ENCODE data around the gene VPS37B.

VPS37B gene

DNA sequence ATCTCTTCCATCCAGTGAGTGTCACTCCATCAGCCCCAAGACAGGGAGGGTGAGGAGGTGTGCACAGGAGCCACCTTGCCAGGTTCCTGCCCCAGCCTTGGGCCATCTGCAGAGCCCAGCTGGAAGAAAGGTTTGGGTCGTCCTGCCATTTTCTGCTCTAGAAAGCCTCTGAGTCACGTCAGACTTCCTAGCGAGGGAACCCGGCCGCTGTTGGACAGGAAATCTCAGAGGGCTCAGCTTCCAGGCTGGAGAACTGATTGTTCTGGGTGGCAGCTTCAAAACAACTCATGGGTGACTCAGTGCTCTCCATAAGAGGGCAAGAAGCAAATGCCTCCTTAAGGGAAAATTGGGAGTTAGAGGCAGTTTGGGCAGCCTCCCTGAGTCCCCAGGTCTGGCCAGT is 44.1 kb downstream of the VPS37B start:
- Mint-ChIP-seq H3K4me1 (ENCODE audit: low read depth) (no peaks in the 10 kb centered on the region), H3K36me3 (ENCODE audit: low read depth) (no peaks in the 10 kb centered on the region), H3K4me3 (no peak overlapping the region), H3K27ac (no peak overlapping the region), H3K27me3 (no peaks in the 10 kb centered on the region), H3K9me3 (no peaks in the 10 kb centered on the region)
- intact Hi-C loops (cut with micrococcal nuclease), result no loop called here

DNA sequence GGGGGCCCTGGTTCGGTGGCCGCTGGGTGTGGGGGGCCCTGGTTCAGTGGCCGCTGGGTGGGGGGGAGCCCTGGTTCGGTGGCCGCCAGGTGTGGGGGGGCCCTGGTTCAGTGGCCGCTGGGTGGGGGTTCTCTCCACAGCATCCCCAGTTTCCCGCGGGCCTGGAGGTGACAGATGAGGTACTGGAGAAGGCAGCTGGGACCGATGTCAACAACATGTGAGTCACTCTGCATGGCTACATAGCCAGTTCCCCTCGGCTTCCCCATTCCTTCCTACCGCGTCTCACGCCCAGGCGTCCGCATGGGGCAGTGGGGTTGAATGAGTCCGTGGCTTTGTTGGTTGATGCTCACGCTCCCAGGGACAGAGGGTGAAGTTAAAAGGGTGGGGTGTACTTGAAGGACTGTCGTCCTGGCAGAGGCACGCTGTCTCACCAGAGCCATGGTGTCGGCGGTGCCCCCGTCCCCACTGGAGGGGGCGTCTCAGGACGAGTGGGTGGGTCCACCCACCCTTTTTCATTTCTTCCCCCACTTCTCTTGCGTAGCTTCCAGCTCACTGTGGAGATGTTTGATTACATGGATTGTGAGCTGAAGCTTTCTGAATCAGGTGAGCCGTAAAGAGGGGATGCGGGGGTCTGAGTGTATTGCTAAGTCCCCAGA is 45.1 kb downstream of the VPS37B start:
- no peaks in the 10 kb centered on the region for H3K36me3 Mint-ChIP-seq (ENCODE audit: low read depth)
- no peaks in the 10 kb centered on the region for H3K27me3 Mint-ChIP-seq
- H3K4me1 Mint-ChIP-seq (ENCODE audit: low read depth), result no peaks in the 10 kb centered on the region
- intact Hi-C loops (cut with micrococcal nuclease), result no loop called here
- H3K27ac Mint-ChIP-seq, result no peak overlapping the region
- no peak overlapping the region for H3K4me3 Mint-ChIP-seq
- H3K9me3 Mint-ChIP-seq, result no peaks in the 10 kb centered on the region

- Mint-ChIP-seq H3K9me3 (no peaks in the 10 kb centered on the region), H3K36me3 (ENCODE audit: low read depth) (no peaks in the 10 kb centered on the region), H3K4me3 (no peak overlapping the region), H3K27me3 (no peaks in the 10 kb centered on the region), H3K27ac (no peak overlapping the region), H3K4me1 (ENCODE audit: low read depth) (no peaks in the 10 kb centered on the region)
- intact Hi-C loops (cut with micrococcal nuclease), result no loop called here
Measured at GRCh38 chr12:122850048-122850445, 45.9 kb downstream of the VPS37B start.

DNA sequence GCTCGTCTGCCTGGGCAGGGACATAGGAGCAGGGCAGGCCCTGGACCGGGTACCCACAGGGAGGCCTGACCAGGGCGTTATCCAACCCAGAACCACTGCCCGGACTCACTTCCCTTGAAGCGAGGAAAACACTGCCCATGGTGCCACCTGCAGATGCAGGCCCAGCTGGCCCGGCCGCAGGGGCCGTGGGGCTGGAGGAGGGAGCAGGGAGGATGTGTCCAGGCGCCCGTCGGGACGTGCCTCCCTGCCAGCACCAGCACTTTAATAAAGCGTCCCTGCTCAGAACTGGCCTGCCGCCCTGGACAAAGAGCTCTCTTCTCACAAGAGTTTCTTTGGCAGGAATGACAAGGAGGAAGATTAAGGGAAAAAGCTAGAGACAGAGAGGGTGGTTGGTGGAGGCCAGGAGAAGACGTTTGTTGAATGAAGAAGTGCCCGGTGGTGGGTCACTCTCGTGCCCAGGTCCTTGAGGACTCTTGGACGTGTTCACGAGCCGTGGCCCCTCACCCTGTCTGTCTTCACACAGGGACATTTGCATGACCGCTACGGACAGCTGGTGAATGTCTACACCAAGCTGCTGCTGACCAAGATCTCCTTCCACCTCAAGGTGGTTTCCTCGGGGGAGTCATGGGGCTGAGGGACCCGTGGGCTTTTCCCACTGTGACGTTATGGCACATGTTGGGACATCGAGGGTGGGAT is 46.4 kb downstream of the VPS37B start:
- intact Hi-C loops (cut with micrococcal nuclease), result no loop called here
- no peaks in the 10 kb centered on the region for H3K9me3 Mint-ChIP-seq
- H3K27me3 Mint-ChIP-seq, result no peaks in the 10 kb centered on the region
- no peaks in the 10 kb centered on the region for H3K36me3 Mint-ChIP-seq (ENCODE audit: low read depth)
- no peak overlapping the region for H3K4me3 Mint-ChIP-seq
- H3K27ac Mint-ChIP-seq, result no peak overlapping the region
- no peaks in the 10 kb centered on the region for H3K4me1 Mint-ChIP-seq (ENCODE audit: low read depth)

DNA sequence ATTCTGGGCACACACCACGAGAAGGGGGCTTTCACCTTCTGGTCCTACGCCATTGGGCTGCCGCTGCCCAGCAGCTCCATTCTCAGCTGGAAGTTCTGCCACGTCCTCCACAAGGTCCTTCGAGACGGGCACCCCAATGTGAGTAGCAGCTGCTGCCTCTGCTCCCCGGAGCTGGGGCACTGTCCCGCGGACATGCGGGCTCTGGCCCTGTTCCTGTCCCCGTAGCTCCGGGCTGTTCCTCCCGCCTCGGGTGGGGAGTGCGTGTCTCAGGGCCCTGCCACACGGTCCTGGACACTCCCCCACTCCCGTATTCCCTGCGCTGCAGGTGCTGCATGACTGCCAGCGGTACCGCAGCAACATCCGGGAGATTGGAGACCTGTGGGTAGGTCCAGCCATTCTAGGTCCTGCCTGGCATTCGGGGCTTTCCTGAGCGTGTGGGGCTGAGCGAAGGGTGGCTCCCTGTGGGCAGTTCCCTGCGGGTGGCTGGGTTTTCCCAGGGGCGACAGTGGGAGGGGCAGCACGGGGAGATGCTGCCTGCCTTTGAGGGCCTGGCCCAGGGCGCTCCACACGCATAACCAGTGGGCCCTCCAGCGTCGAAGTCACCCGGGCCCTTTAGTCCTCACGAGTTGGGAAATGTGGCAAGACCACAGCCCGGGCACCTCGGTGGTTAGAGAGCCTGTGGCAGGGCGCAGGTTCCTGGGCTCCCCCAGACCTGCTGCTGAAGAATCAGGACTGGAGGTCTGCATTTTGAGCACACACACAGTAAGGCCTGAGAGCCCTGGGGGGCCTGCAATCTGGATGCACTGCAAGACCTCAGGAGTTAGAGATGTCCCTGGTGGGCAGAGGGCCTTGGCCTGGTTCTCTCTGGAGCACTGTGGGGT is 47.2 kb downstream of the VPS37B start:
- intact Hi-C loops (cut with micrococcal nuclease), result no loop called here
- Mint-ChIP-seq H3K27ac (no peak overlapping the region), H3K4me1 (ENCODE audit: low read depth) (no peaks in the 10 kb centered on the region), H3K9me3 (no peaks in the 10 kb centered on the region), H3K27me3 (no peaks in the 10 kb centered on the region), H3K36me3 (ENCODE audit: low read depth) (no peaks in the 10 kb centered on the region), H3K4me3 (no peak overlapping the region)

- H3K36me3 Mint-ChIP-seq (ENCODE audit: low read depth), result no peaks in the 10 kb centered on the region
- H3K27me3 Mint-ChIP-seq, result no peaks in the 10 kb centered on the region
- no peak overlapping the region for H3K4me3 Mint-ChIP-seq
- H3K9me3 Mint-ChIP-seq, result no peaks in the 10 kb centered on the region
- no peaks in the 10 kb centered on the region for H3K4me1 Mint-ChIP-seq (ENCODE audit: low read depth)
- H3K27ac Mint-ChIP-seq, result no peak overlapping the region
- intact Hi-C loops (cut with micrococcal nuclease), result no loop called here
Measured at GRCh38 chr12:122847921-122848421, 48.0 kb downstream of the VPS37B start.

GRCh38 chr12:122847516-122847836 is 48.4 kb downstream of the VPS37B start:
- no peaks in the 10 kb centered on the region for H3K4me1 Mint-ChIP-seq (ENCODE audit: low read depth)
- no peaks in the 10 kb centered on the region for H3K36me3 Mint-ChIP-seq (ENCODE audit: low read depth)
- no peak overlapping the region for H3K27ac Mint-ChIP-seq
- no peaks in the 10 kb centered on the region for H3K27me3 Mint-ChIP-seq
- H3K4me3 Mint-ChIP-seq, result no peak overlapping the region
- no peaks in the 10 kb centered on the region for H3K9me3 Mint-ChIP-seq
- intact Hi-C loops (cut with micrococcal nuclease), result no loop called here

DNA sequence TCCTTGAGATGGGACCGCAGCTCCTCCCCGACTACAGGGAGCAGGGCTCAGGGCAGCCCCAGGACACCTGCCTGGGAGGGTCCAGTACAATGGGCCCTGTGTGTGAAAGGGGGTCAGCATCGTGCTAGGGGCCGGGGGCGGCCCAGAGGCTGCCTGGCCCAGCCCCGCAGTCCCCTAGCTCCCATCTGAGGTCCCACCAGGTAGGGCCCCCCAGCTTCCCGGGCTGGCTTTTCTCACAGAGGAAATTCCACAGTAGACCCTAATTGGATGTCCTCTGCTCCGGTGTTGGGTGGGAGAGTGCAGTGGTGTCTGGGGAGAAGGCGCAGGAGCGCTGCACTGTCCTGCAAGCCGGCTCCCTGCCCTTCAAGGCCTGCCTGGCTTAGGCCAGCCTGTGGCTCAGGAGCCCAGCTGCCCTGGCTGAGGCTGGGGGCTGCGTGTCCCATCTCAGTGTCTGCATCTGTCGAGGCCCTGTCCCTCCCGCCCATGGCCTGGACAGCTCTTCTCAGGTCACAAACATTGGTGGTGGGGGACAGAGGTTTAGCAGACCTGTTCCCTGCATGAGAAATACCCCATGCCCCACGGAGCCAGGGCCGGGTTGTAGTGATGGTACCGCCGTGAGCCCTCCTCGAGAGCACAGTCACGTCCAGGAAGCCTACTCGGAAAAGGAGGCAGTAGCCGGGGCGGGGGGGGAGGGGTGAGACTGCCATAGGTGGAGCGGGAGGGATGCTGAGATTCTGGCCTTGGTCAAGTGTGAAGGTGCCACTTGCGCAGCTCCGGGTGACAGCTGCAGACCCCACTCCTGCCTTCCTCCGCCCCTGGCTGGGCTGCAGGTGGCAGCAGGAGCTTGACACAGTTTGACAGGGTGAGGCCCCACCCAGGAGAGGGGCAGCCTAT is 49.1 kb downstream of the VPS37B start:
- intact Hi-C loops (cut with micrococcal nuclease), result no loop called here
- H3K4me3 Mint-ChIP-seq, result no peak overlapping the region
- H3K27me3 Mint-ChIP-seq, result no peaks in the 10 kb centered on the region
- H3K9me3 Mint-ChIP-seq, result no peaks in the 10 kb centered on the region
- H3K4me1 Mint-ChIP-seq (ENCODE audit: low read depth), result no peaks in the 10 kb centered on the region
- H3K36me3 Mint-ChIP-seq (ENCODE audit: low read depth), result no peaks in the 10 kb centered on the region
- no peak overlapping the region for H3K27ac Mint-ChIP-seq

DNA sequence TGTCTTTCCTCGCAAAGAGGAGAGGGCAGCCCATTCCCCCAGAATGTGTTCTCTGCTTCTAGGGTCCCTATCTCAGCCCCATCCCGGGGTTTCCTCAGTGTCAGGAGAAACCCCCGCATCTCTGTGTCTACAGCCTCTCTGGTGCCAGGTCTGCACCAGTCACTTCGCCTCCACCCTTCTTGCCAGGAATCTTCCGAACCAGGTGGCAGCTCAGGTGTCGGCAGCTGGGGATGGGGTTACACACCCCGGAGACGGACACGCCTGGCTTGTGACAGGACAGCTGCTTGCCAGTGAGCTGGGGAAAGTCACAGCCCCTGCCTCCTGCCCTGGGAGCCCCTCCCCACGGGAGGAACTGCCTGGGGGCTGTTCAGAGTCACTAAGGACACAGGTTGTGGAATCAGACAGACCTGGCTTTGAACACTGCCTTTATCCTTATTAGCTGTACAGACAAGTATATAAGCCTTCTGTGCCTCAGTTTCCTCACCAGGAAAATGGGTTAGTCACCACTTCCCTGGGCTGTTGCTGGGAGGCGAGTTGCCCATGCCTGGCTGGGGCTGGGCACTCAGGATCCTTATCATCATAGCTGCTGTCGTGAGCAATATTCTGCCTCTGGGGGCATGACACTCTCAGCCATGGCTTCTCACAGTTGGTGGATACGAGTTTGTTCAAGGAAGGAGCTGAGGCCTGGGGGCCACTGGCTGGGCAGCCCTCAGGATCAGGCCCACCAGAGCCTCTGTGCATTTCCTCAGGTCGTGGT is 49.9 kb downstream of the VPS37B start:
- Mint-ChIP-seq H3K4me3 (no peak overlapping the region), H3K27me3 (no peaks in the 10 kb centered on the region), H3K27ac (no peak overlapping the region), H3K36me3 (ENCODE audit: low read depth) (no peaks in the 10 kb centered on the region), H3K9me3 (no peaks in the 10 kb centered on the region), H3K4me1 (ENCODE audit: low read depth) (no peaks in the 10 kb centered on the region)
- intact Hi-C loops (cut with micrococcal nuclease), result no loop called here

DNA sequence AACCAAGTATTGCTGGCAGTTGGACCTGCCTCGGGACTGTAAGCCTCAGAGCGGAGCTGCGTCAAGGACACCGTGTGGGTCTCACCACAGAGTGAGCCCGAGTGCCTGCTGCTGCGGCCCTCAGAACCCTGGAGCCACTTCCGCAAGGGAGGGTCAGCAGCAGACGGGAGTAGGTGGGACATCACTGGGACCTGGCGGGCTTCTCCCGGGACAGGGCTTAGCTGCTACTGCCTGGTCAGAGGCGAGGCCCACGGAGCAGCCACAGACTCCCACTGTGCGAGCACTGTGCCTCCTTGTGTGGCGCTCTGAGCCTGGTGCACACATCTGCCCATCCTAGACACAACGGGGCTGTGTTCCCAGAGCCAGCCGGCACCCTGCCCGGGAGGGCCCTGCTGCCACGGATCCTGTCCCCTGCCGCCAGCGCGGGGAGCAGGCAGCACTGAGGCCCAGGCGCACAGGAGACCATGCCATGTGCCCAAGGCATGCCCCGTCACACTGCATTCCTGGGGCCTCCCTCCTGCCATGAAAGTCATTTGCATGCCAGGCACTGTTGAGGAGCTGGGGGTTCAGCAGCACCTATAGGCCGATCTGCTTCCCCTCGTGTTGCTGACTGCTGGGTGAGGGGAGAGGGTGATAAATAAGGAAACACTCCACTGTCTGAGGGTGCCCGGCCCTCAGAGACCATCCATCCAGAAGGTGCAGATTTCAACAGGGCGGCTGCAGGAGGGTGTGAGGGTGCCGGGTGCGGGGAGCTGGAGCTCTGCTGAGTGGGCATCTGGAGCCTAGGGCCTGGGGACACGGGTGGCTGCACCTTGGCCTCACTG is 50.7 kb downstream of the VPS37B start:
- Mint-ChIP-seq H3K4me3 (no peak overlapping the region), H3K4me1 (ENCODE audit: low read depth) (no peaks in the 10 kb centered on the region), H3K27ac (no peak overlapping the region), H3K36me3 (ENCODE audit: low read depth) (no peaks in the 10 kb centered on the region), H3K9me3 (no peaks in the 10 kb centered on the region), H3K27me3 (no peaks in the 10 kb centered on the region)
- intact Hi-C loops (cut with micrococcal nuclease), result no loop called here

DNA sequence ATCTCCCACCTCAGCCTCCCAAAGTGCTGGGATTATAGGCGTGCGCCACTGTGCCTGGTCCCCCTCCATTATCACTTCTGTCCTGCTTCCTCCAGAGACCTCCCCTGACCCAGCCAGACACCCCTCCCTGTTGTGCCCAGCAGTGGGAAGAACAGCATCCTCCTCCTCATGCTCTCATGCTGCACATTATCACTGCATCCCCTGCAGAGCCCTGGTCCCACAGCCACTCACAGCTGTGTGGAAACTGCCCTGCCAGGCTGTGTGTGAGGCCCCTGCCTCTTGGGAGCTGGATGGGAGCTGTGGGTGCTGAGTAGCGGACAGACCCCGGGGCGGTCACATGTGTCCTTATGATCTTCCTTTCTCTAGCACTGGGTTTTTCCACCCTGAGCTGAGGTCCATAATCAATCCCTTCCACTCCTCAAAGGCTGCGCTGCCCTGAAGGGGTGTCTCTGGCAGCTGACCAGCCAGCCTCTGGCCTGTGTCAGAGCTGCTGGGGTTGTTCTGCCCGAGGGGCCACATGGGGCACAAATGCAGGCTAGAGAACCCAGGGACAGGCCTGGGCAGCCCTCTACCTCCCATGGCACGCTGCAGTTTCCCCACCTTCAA is 51.5 kb downstream of the VPS37B start:
- no peaks in the 10 kb centered on the region for H3K9me3 Mint-ChIP-seq
- H3K4me3 Mint-ChIP-seq, result no peak overlapping the region
- H3K27me3 Mint-ChIP-seq, result no peaks in the 10 kb centered on the region
- no peaks in the 10 kb centered on the region for H3K36me3 Mint-ChIP-seq (ENCODE audit: low read depth)
- intact Hi-C loops (cut with micrococcal nuclease), result no loop called here
- no peaks in the 10 kb centered on the region for H3K4me1 Mint-ChIP-seq (ENCODE audit: low read depth)
- no peak overlapping the region for H3K27ac Mint-ChIP-seq

DNA sequence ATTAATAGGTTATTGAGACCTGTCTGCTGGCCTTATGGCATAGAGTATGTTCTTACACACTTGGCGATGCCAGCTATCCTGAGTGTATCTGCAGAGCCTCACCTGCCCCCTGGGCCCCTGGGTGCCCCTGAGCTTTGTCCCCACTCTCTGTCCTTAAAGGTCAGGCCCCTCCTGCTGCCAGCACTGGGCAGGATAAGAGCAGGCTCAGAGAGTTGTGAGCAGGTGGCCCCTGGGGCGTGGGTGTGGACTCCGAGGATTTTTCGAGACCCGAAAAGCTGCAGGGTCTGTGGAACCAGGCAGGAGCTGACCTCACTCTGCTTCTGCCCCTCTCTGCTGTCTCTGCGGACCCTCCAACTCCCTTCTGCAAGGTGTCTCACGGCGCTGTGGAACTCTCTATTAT is 52.5 kb downstream of the VPS37B start:
- intact Hi-C loops (cut with micrococcal nuclease), result no loop called here
- no peak overlapping the region for H3K4me3 Mint-ChIP-seq
- H3K36me3 Mint-ChIP-seq (ENCODE audit: low read depth), result no peaks in the 10 kb centered on the region
- H3K4me1 Mint-ChIP-seq (ENCODE audit: low read depth), result no peaks in the 10 kb centered on the region
- no peaks in the 10 kb centered on the region for H3K9me3 Mint-ChIP-seq
- H3K27me3 Mint-ChIP-seq, result peaks cover 8% of the 10 kb centered on the region
- H3K27ac Mint-ChIP-seq, result no peak overlapping the region
